HL-60 (cell line): ENCODE measurements around the gene PI4K2A.
"Not testable (repeated sequence)": the region's sequence is repeated elsewhere in the genome, so short reads cannot be mapped to it uniquely, and the experiment has no call there.

Source experiments
- DNase-seq, 2 experiments: peaks; one replicate each; pipeline ENCODE4 v3.0.0-alpha.2; 2010 to 2020; ENCODE audit warnings: low read depth in 1 of 2, low spot score in 1 of 2
- H3K27ac ChIP-seq: fragments of 250-450 bp; sonication (Bioruptor Pico); replicated peaks from 2 replicates; pipeline ENCODE4 v1.5.1; 2020; ENCODE audit warnings: mild to moderate bottlenecking, moderate library complexity
- H3K27me3 ChIP-seq: fragments of 250-450 bp; sonication (Bioruptor Pico); 2 replicates; pipeline ENCODE4 v1.5.1; 2021; ENCODE audit warnings: mild to moderate bottlenecking, moderate library complexity; ENCODE audit not compliant: insufficient read depth, poor library complexity, severe bottlenecking
- H3K4me3 ChIP-seq: replicated peaks from 2 replicates; pipeline ENCODE4 v1.5.1; 2011; ENCODE audit warnings: mild to moderate bottlenecking, control low read depth, low read length; ENCODE audit not compliant: insufficient read depth
- GABPA ChIP-seq: IDR thresholded peaks from 2 replicates; pipeline ENCODE4 v1.6.1; 2012; ENCODE audit warnings: low read depth
- POLR2AphosphoS5 ChIP-seq: IDR thresholded peaks from 2 replicates; pipeline ENCODE4 v1.6.1; 2012; ENCODE audit warnings: low read depth
- SPI1 ChIP-seq: IDR thresholded peaks from 2 replicates; pipeline ENCODE4 v1.6.1; 2012; ENCODE audit warnings: low read depth, mild to moderate bottlenecking, borderline replicate concordance
- TF ChIP-seq, protein P1 (sequence below): IDR thresholded peaks from 2 replicates; pipeline ENCODE4 v1.6.1; 2012; ENCODE audit warnings: low read depth; ENCODE audit not compliant: insufficient replicate concordance
- TF ChIP-seq, protein P2 (sequence below): IDR thresholded peaks from one replicate; pipeline ENCODE4 v1.5.1; 2011; ENCODE audit warnings: low read length, control low read depth, inconsistent platforms; ENCODE audit not compliant: insufficient read depth

PI4K2A gene

DNA sequence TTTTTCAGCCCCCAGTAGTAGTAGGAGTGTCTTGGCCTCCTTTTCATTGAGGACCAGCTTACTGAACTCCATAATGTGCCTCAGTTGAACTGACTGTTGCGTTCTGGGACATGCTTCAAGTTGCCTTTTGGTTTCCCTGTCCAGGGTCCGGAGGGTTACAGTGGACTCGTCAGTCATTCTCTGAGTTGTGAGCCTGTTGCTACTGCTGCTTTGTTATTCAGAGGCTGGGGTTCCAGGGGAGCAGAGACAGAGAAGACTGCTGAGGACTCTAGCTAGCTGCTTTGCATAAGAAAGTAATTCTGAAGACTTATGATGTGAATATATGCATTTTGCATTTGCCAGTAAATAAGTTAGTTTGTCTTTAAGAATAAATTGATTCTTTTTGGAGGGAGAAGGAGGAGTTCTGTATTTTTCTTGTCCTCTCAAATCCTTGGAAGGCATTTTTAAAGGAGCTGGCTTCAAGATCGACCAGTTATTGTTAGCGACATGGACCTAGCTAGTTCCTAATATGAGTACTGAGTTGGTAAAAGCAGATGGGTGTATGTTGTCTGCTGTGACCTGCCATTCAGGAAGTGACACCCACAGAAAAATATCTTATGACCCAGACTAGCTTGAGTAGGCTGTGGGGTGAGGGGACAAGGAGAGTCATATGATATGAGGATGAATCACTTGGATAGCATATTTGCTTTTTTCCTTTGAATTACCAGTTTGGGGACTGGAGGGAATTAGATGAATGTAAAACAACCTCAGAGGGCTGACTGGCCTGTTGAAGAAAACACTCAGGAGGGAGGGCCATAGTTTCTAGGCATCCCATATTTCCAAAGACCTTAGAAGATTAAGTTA lies 8.3 kb downstream of the PI4K2A start:
- TF ChIP-seq, protein P1, sequence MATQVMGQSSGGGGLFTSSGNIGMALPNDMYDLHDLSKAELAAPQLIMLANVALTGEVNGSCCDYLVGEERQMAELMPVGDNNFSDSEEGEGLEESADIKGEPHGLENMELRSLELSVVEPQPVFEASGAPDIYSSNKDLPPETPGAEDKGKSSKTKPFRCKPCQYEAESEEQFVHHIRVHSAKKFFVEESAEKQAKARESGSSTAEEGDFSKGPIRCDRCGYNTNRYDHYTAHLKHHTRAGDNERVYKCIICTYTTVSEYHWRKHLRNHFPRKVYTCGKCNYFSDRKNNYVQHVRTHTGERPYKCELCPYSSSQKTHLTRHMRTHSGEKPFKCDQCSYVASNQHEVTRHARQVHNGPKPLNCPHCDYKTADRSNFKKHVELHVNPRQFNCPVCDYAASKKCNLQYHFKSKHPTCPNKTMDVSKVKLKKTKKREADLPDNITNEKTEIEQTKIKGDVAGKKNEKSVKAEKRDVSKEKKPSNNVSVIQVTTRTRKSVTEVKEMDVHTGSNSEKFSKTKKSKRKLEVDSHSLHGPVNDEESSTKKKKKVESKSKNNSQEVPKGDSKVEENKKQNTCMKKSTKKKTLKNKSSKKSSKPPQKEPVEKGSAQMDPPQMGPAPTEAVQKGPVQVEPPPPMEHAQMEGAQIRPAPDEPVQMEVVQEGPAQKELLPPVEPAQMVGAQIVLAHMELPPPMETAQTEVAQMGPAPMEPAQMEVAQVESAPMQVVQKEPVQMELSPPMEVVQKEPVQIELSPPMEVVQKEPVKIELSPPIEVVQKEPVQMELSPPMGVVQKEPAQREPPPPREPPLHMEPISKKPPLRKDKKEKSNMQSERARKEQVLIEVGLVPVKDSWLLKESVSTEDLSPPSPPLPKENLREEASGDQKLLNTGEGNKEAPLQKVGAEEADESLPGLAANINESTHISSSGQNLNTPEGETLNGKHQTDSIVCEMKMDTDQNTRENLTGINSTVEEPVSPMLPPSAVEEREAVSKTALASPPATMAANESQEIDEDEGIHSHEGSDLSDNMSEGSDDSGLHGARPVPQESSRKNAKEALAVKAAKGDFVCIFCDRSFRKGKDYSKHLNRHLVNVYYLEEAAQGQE: no peak
- no peak for TF ChIP-seq GABPA
- TF ChIP-seq POLR2AphosphoS5: no peak
- TF ChIP-seq, protein P2, sequence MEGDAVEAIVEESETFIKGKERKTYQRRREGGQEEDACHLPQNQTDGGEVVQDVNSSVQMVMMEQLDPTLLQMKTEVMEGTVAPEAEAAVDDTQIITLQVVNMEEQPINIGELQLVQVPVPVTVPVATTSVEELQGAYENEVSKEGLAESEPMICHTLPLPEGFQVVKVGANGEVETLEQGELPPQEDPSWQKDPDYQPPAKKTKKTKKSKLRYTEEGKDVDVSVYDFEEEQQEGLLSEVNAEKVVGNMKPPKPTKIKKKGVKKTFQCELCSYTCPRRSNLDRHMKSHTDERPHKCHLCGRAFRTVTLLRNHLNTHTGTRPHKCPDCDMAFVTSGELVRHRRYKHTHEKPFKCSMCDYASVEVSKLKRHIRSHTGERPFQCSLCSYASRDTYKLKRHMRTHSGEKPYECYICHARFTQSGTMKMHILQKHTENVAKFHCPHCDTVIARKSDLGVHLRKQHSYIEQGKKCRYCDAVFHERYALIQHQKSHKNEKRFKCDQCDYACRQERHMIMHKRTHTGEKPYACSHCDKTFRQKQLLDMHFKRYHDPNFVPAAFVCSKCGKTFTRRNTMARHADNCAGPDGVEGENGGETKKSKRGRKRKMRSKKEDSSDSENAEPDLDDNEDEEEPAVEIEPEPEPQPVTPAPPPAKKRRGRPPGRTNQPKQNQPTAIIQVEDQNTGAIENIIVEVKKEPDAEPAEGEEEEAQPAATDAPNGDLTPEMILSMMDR: no peak
- TF ChIP-seq SPI1: no peak
- peak; percentile 36 to 39 for DNase-seq
- Histone ChIP-seq H3K4me3 (no peak overlapping the region), H3K27ac (no peak overlapping the region), H3K27me3 (no peaks in the 10 kb centered on the region)

DNA sequence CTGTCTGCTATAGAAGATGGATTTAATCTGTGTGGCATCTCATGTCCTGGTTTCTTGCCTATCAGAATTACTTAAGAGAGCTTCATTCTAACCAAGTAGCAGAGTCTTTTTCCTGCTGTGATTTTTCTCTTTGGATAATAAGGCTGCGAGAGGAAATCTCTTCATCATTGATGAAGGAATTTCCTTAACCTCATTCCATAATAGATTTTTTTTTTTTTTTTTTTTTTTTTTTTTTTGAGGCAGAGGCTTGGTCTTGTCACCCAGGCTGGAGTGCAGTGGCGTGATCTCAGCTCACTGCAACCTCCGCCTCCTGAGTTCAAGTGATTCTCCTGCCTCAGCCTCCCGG lies 8.9 kb downstream of the PI4K2A start:
- H3K27ac ChIP-seq, H3K4me3 ChIP-seq, DNase-seq, H3K27me3 ChIP-seq: not testable (repeated sequence)

DNA sequence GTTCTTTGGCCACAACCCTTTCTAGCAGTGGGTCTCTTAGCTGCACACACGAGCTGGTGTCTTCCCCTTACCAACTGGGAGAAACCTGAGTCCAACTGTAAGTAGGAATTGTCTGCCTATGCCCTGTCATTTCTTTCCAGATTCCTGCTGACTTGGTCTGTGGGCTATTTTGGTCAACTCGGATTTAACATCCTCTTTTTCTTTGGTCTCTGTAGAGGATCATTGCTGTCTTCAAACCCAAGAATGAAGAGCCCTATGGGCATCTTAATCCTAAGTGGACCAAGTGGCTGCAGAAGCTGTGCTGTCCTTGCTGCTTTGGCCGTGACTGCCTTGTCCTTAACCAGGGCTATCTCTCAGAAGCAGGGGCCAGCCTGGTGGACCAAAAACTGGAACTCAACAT lies 10.3 kb downstream of the PI4K2A start:
- Histone ChIP-seq H3K27me3 (no peaks in the 10 kb centered on the region), H3K4me3 (no peak overlapping the region), H3K27ac (no peak overlapping the region)
- TF ChIP-seq GABPA (no peak), POLR2AphosphoS5 (no peak), SPI1 (no peak)
- TF ChIP-seq, protein P2: no peak
- TF ChIP-seq, protein P1: no peak
- no peak for DNase-seq

DNA sequence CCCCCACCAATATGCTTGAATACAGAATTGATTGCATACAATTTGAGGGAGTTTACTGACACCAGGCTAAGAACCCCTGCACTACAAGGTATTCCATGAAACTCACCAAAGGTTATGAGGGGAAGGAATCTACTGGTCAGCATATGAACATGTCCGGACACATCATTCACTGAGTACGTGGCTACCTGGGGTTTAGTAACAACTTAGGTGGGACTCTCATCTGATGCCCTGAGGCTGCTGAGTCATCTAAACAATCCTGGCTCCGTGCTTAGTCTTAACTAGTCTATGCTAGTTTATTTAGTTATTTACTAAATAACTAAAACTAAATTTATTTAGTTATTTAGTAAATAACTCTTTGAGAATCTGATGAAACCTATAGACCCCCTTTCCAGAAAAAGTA lies 11.3 kb downstream of the PI4K2A start:
- no peak overlapping the region for H3K27ac ChIP-seq
- no peak overlapping the region for H3K4me3 ChIP-seq
- H3K27me3 ChIP-seq: no peaks in the 10 kb centered on the region
- no peak for DNase-seq
- TF ChIP-seq GABPA (no peak), POLR2AphosphoS5 (no peak), SPI1 (no peak)
- TF ChIP-seq, protein P1: no peak
- TF ChIP-seq, protein P2: no peak
